H1 (cell line): ENCODE results near the gene YIPF3. TPM values are rescaled to one million over a fixed set of nuclear protein-coding genes. Genes with fewer than 3 reads are reported as not detected.

Experiments
- CTCF ChIA-PET: fragments of 300-600 bp; sonication (Branson Sonifier 250); formaldehyde crosslinking; loops from one replicate; lab custom pipeline; 2021; ENCODE audit not compliant: partially characterized antibody; lab: Charles Lee
- POLR2A ChIA-PET: fragments of 300-600 bp; sonication (Branson Sonifier 250); formaldehyde crosslinking; loops from one replicate; lab custom pipeline; 2021; ENCODE audit warnings: inconsistent platforms; ENCODE audit not compliant: partially characterized antibody; lab: Charles Lee
- DNase-seq, 2 experiments: peaks; one replicate each; pipeline versions ENCODE4 v3.0.0 to v3.0.0-alpha.2; 2010 to 2022; ENCODE audit warnings: low spot score in 2 of 2, low read depth in 1 of 2, mixed read lengths in 1 of 2
- FAIRE-seq: peaks from 2 replicates; lab custom pipeline; 2011; peaks lifted over from hg19 to GRCh38; lab: Jason Lieb, UNC
- H2AFZ ChIP-seq: 2 replicates; pipeline ENCODE4 v1.8.1; 2012; ENCODE audit warnings: low read length, inconsistent platforms
- H2AK5ac ChIP-seq: 2 replicates; pipeline ENCODE4 v1.6.1; 2013; ENCODE audit warnings: low read depth, low read length
- H2BK120ac ChIP-seq: replicated peaks from 2 replicates; pipeline ENCODE3; 2013; ENCODE audit warnings: low read depth, low read length, inconsistent platforms
- H2BK12ac ChIP-seq: 2 replicates; pipeline ENCODE4 v1.6.1; 2013; ENCODE audit warnings: low read depth, low read length
- H2BK15ac ChIP-seq: 2 replicates; pipeline ENCODE4 v1.6.1; 2013; ENCODE audit warnings: low read length
- H2BK20ac ChIP-seq: 2 replicates; pipeline ENCODE4 v1.6.1; 2013; ENCODE audit warnings: low read length
- H2BK5ac ChIP-seq: 2 replicates; pipeline ENCODE4 v1.6.1; 2013; ENCODE audit warnings: low read depth, low read length
- H3K14ac ChIP-seq: 2 replicates; pipeline ENCODE4 v1.6.1; 2013; ENCODE audit warnings: inconsistent platforms; ENCODE audit not compliant: insufficient read length
- H3K18ac ChIP-seq: 2 replicates; pipeline ENCODE4 v1.6.1; 2013; ENCODE audit warnings: low read length; ENCODE audit errors: extremely low read depth
- H3K23ac ChIP-seq: 2 replicates; pipeline ENCODE4 v1.6.1; 2013; ENCODE audit warnings: inconsistent platforms; ENCODE audit not compliant: insufficient read length
- H3K23me2 ChIP-seq: 2 replicates; pipeline ENCODE4 v1.6.1; 2013; ENCODE audit warnings: low read depth, low read length
- H3K27ac ChIP-seq: 2 replicates; pipeline ENCODE4 v1.6.1; 2011; ENCODE audit warnings: low read depth, low read length, inconsistent platforms
- H3K27me3 ChIP-seq, 4 experiments: replicated peaks in 1 of 4; 1 replicate in 1 of 4; 2 replicates in 3 of 4; pipeline versions ENCODE4 v1.6.1 to v1.8.1; 2011 to 2013; ENCODE audit warnings: low read length in 3 of 4, mild to moderate bottlenecking in 3 of 4, inconsistent platforms in 2 of 4, mixed read lengths in 2 of 4, moderate library complexity in 1 of 4; ENCODE audit not compliant: control insufficient read depth in 3 of 4, insufficient read depth in 3 of 4; ENCODE audit errors: extremely low read depth in 1 of 4
- H3K36me3 ChIP-seq, 4 experiments: 2 replicates each; pipeline versions ENCODE4 v1.6.1 to v1.8.1; 2011 to 2013; ENCODE audit warnings: mild to moderate bottlenecking in 4 of 4, low read length in 3 of 4, moderate library complexity in 2 of 4, control low read depth in 1 of 4, inconsistent platforms in 1 of 4; ENCODE audit not compliant: insufficient read depth in 4 of 4, control insufficient read depth in 2 of 4
- H3K4ac ChIP-seq: replicated peaks from 2 replicates; pipeline ENCODE3; 2013; ENCODE audit warnings: low read length, low read depth, mixed read lengths, inconsistent platforms; ENCODE audit not compliant: insufficient read length
- H3K4me1 ChIP-seq, 4 experiments: replicated peaks in 1 of 4; 1 replicate in 1 of 4; 2 replicates in 3 of 4; pipeline versions ENCODE4 v1.6.1 to v1.8.1; 2011 to 2013; ENCODE audit warnings: low read length in 3 of 4, inconsistent platforms in 2 of 4, mixed read lengths in 1 of 4; ENCODE audit not compliant: insufficient read depth in 4 of 4, control insufficient read depth in 3 of 4
- H3K4me2 ChIP-seq, 2 experiments: 2 replicates each; pipeline versions ENCODE4 v1.6.1 to v1.8.1; 2011 to 2013; ENCODE audit warnings: low read depth in 2 of 2, low read length in 2 of 2, control low read depth in 1 of 2, inconsistent platforms in 1 of 2, mild to moderate bottlenecking in 1 of 2; ENCODE audit not compliant: insufficient read depth in 1 of 2
- H3K4me3 ChIP-seq, 4 experiments: fragments of 200-600, 300-600 bp in 1 of 4; sonication (generic), shearing (Covaris generic), sonication (Bioruptor Twin) in 1 of 4; 2 replicates each; pipeline versions ENCODE4 v1.5.1 to v1.8.1; 2011 to 2016; ENCODE audit warnings: low read length in 4 of 4, low read depth in 3 of 4, control low read depth in 2 of 4, inconsistent platforms in 2 of 4, mild to moderate bottlenecking in 2 of 4, mixed read lengths in 1 of 4, moderate library complexity in 1 of 4; ENCODE audit not compliant: insufficient read depth in 2 of 4; ENCODE audit errors: extremely low read depth in 1 of 4
- H3K56ac ChIP-seq: replicated peaks from 2 replicates; pipeline ENCODE3; 2013; ENCODE audit warnings: low read depth, mild to moderate bottlenecking, mixed read lengths, low read length, inconsistent platforms; ENCODE audit not compliant: insufficient read length
- H3K79me1 ChIP-seq: 2 replicates; pipeline ENCODE4 v1.6.1; 2013; ENCODE audit warnings: low read depth, low read length, control low read depth
- H3K79me2 ChIP-seq, 2 experiments: 2 replicates each; pipeline versions ENCODE4 v1.6.1 to v1.8.1; 2012 to 2013; ENCODE audit warnings: low read length in 2 of 2, mild to moderate bottlenecking in 2 of 2, inconsistent platforms in 1 of 2; ENCODE audit not compliant: insufficient read depth in 2 of 2, control insufficient read depth in 1 of 2
- H3K9ac ChIP-seq, 4 experiments: replicated peaks in 1 of 4; 1 replicate in 1 of 4; 2 replicates in 3 of 4; pipeline versions ENCODE4 v1.6.1 to v1.8.1; 2011 to 2013; ENCODE audit warnings: low read depth in 3 of 4, low read length in 3 of 4, control low read depth in 2 of 4, mild to moderate bottlenecking in 2 of 4, moderate library complexity in 2 of 4, inconsistent platforms in 1 of 4; ENCODE audit errors: extremely low read depth in 1 of 4
- H3K9me3 ChIP-seq, 2 experiments: 2 replicates each; pipeline versions ENCODE4 v1.6.1 to v1.8.1; 2012 to 2013; ENCODE audit warnings: mild to moderate bottlenecking in 2 of 2, moderate library complexity in 2 of 2, control low read depth in 1 of 2, inconsistent platforms in 1 of 2, low read depth in 1 of 2, low read length in 1 of 2, mixed read lengths in 1 of 2; ENCODE audit not compliant: insufficient read depth in 2 of 2
- H4K20me1 ChIP-seq, 2 experiments: replicated peaks in 1 of 2; 2 replicates each; pipeline versions ENCODE3 to v1.8.1; 2011 to 2013; ENCODE audit warnings: inconsistent platforms in 2 of 2, low read length in 2 of 2, mild to moderate bottlenecking in 1 of 2; ENCODE audit not compliant: insufficient read depth in 2 of 2, control insufficient read depth in 1 of 2
- H4K5ac ChIP-seq: 2 replicates; pipeline ENCODE4 v1.6.1; 2013; ENCODE audit warnings: low read length, low read depth, mixed read lengths, inconsistent platforms; ENCODE audit not compliant: insufficient read length
- H4K8ac ChIP-seq: 2 replicates; pipeline ENCODE4 v1.8.0; 2013; ENCODE audit warnings: mild to moderate bottlenecking, moderate library complexity, low read length, inconsistent platforms; ENCODE audit not compliant: insufficient read depth; ENCODE audit errors: extremely low read depth
- H4K91ac ChIP-seq: replicated peaks from 2 replicates; pipeline ENCODE3; 2013; ENCODE audit warnings: low read length, mixed read lengths, inconsistent platforms; ENCODE audit not compliant: insufficient read length
- CTCF ChIP-seq, 3 experiments: IDR thresholded peaks; 1 replicate in 2 of 3; 2 replicates in 1 of 3; pipeline versions ENCODE4 v1.5.1 to v1.6.1; 2011; ENCODE audit warnings: low read length in 3 of 3, mild to moderate bottlenecking in 3 of 3, inconsistent platforms in 2 of 3, low read depth in 1 of 3, moderate library complexity in 1 of 3; ENCODE audit not compliant: insufficient read depth in 1 of 3; ENCODE audit errors: control extremely low read depth in 1 of 3
- KDM1A ChIP-seq: fragments of 200-600, 300-600 bp; sonication (generic); IDR thresholded peaks from 2 replicates; pipeline ENCODE4 v1.7.1; 2016; ENCODE audit warnings: mild to moderate bottlenecking, low read length, borderline replicate concordance
- WGBS, 2 experiments: shearing (Covaris generic) in 1 of 2; methylation state at CpG; one replicate each; pipeline versions ENCODE4 v1.1.6 to v1.1.7; 2013 to 2015; ENCODE audit warnings: low lambda C conversion rate in 2 of 2, mixed read lengths in 2 of 2, inconsistent platforms in 1 of 2, low coverage in 1 of 2, missing lambda C conversion rate in 1 of 2; ENCODE audit not compliant: insufficient replicate concordance in 2 of 2, insufficient coverage in 1 of 2, insufficient read length in 1 of 2; ENCODE audit errors: extremely low coverage in 1 of 2, missing lambda C conversion rate in 1 of 2; 5-methylcytosine and 5-hydroxymethylcytosine counted together
- polyA plus RNA-seq, 7 experiments: library from polyadenylated mRNA; depleted of rRNA in 3 of 7; stranded (reverse) in 5 of 7; unstranded in 2 of 7; fragments of >200 nt in 5 of 7; fragments of 200-250 nt in 2 of 7; gene quantifications; 1 replicate in 5 of 7; 2 replicates in 1 of 7; 4 replicates in 1 of 7; pipeline versions ENCODE4 v1.2.1 to v1.2.3, GENCODE V29; 2011 to 2013; ENCODE audit warnings: missing spikeins in 2 of 7, mixed read lengths in 2 of 7
- total RNA-seq: library from RNA; stranded (reverse); fragmentation: NEBNext Ultra II Directional; extraction: Animal tissue kit (Norgen Biotek cat#: 25700); gene quantifications from 2 replicates; pipeline ENCODE4 v1.2.1, GENCODE V29; 2021

Gene YIPF3
- total and polyA plus RNA-seq, 2 of the 8 experiments (the other 6 are each of a cell fraction or from before 2014, with no cell fraction given) = 77.2 to 225 TPM

- 88% methylated on average over 4 of the region's 8 CpGs; no CpG with 5 or more reads in 1 of the 2 experiments for WGBS, 2 experiments
- Histone ChIP-seq H2AK5ac (no peak overlapping the region), H3K4me2 (no peak overlapping the region), H3K9ac (no peak overlapping the region), H3K4me3 (no peak overlapping the region), H3K79me2 (no peaks in the 10 kb centered on the region), H3K23me2 (peaks cover 3% of the 10 kb centered on the region; the same call in 1 of the 2 replicates), H2BK20ac (no peak overlapping the region), H3K14ac (no peak overlapping the region), H3K4me1 (peaks cover 0 to 5% (median 4%) of the 10 kb centered on the region in 4 experiments; a peak in 4 of 7 replicates), H2BK15ac (no peak overlapping the region), H3K36me3 (no peaks in the 10 kb centered on the region), H3K79me1 (no peaks in the 10 kb centered on the region), H2BK5ac (no peak overlapping the region), H3K27ac (no peak overlapping the region), H3K27me3 (no peaks in the 10 kb centered on the region; a peak in 2 of 7 replicates), H2AFZ (no peak overlapping the region), H3K4ac (no peak overlapping the region), H3K9me3 (no peaks in the 10 kb centered on the region), H4K20me1 (no peaks in the 10 kb centered on the region), H3K23ac (no peak overlapping the region), H2BK12ac (no peak overlapping the region), H3K18ac (no peak overlapping the region), H4K5ac (no peak overlapping the region), H3K56ac (no peak overlapping the region), H4K91ac (no peak overlapping the region), H4K8ac (no peak overlapping the region), H2BK120ac (no peak overlapping the region)
- ChIA-PET CTCF (interaction anchor here (0.8 to 21.2 kb wide), 3 partner anchors 10 to 30 kb away, joined by 4 to 495 read pairs (median 5); partner anchors contain the start of gene LRRC73), POLR2A (interaction anchor here (0.7 to 1.4 kb wide), 3 partner anchors 13 to 66 kb away, joined by 3 to 5 read pairs (median 3); partner anchors contain the start of gene TJAP1)
- FAIRE-seq (no peak), DNase-seq (no peak)
- TF ChIP-seq KDM1A (0 out of 2 replicates have a peak, but pooled peaks have one; percentile 18), CTCF (IDR thresholded peaks at IDR 0.05; ENCODE audit: control extremely low read depth in 1 of 3, insufficient read depth in 1 of 3, low read depth in 1 of 3, low read length in 3 of 3) (no peak)
Observed at GRCh38 chr6:43464337-43464736, 52.4 kb downstream of the YIPF3 start.
